ENCODE measurements around the gene NUDT4. TPM values are rescaled to one million over a fixed set of nuclear protein-coding genes. Genes with fewer than 3 reads are reported as not detected.

Gene NUDT4
- total and polyA plus RNA-seq, 2 of the 13 experiments (the other 11 are each of a cell fraction or from before 2014, with no cell fraction given) = 37.3 to 70.1 TPM

DNA sequence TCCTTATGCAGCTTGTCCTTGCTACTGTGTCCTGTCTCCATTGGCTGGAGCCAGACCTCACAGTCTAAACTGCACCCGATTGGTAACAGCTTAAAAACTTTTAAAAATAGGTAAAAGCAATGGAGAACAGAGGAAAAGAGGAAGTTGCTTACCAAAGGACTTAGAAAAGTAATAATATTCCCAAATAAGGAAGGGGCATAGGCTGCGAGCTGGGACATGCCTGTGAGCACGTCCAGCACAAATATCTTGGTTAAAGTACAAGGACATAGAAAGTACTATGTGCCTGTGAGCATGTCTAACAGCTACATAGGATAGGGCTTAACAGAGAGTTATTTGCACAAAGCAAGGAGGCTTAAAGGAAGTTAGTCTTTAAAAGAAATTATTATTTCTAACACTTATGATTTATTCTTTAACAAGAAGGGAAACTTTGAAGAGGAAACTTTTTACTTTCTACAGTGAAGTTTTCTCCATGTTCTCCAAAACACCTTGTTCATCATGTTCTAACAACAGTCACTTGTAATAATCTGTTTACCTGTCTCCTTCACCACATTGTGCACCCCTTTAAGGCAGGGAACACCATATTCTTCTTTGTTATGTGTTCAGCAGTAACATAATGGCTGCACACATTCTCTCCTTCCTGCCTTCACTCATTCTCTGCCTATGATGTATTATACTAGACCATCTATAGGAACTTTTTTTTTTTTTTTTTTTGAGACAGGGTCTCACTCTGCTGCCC, 73.9 kb downstream of the NUDT4 start (continued):
- TF ChIP-seq, protein P1, sequence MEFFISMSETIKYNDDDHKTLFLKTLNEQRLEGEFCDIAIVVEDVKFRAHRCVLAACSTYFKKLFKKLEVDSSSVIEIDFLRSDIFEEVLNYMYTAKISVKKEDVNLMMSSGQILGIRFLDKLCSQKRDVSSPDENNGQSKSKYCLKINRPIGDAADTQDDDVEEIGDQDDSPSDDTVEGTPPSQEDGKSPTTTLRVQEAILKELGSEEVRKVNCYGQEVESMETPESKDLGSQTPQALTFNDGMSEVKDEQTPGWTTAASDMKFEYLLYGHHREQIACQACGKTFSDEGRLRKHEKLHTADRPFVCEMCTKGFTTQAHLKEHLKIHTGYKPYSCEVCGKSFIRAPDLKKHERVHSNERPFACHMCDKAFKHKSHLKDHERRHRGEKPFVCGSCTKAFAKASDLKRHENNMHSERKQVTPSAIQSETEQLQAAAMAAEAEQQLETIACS (CRISPR knock-in tag; IDR thresholded peaks at IDR 0.05) = no peak
- TF ChIP-seq U2AF2 (IDR thresholded peaks at IDR 0.05; ENCODE audit: low read depth, low read length) (no peak), SOX5 (CRISPR knock-in tag; IDR thresholded peaks at IDR 0.05; ENCODE audit: borderline replicate concordance) (peak; percentile 55; the same call in 1 of the 2 replicates), EP300 (IDR thresholded peaks at IDR 0.05; ENCODE audit: low read depth in 2 of 2, low read length in 2 of 2) (peak in 1 of 2 experiments; percentile 36; a peak in 1 of 4 replicates), EP300 (CRISPR knock-in tag; IDR thresholded peaks at IDR 0.05; ENCODE audit: borderline replicate concordance) (no peak), ZNF292 (CRISPR knock-in tag; IDR thresholded peaks at IDR 0.05; ENCODE audit: borderline replicate concordance, low read depth) (no peak), KLF16 (CRISPR knock-in tag; IDR thresholded peaks at IDR 0.05) (no peak), SRSF9 (IDR thresholded peaks at IDR 0.05; ENCODE audit: borderline replicate concordance, insufficient read depth, low read depth, low read length, poor library complexity, severe bottlenecking) (no peak), ZBTB38 (CRISPR knock-in tag; IDR thresholded peaks at IDR 0.05) (no peak; the same call in 1 of the 2 replicates), HDAC2 (CRISPR knock-in tag; IDR thresholded peaks at IDR 0.05) (peak; percentile 68), CREB1 (IDR thresholded peaks at IDR 0.05) (no peak), CREB1 (CRISPR knock-in tag; IDR thresholded peaks at IDR 0.05) (peak; percentile 51; the same call in 1 of the 2 replicates), ZNF746 (CRISPR knock-in tag; IDR thresholded peaks at IDR 0.05) (no peak), ZNF350 (CRISPR knock-in tag; IDR thresholded peaks at IDR 0.05; ENCODE audit: borderline replicate concordance, low read depth) (no peak)
- TF ChIP-seq, protein P2, sequence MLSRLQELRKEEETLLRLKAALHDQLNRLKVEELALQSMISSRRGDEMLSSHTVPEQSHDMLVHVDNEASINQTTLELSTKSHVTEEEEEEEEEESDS (CRISPR knock-in tag; IDR thresholded peaks at IDR 0.05; ENCODE audit: borderline replicate concordance) = 0 out of 2 replicates have a peak, but pooled peaks have one; percentile 24
- TF ChIP-seq, protein P3, sequence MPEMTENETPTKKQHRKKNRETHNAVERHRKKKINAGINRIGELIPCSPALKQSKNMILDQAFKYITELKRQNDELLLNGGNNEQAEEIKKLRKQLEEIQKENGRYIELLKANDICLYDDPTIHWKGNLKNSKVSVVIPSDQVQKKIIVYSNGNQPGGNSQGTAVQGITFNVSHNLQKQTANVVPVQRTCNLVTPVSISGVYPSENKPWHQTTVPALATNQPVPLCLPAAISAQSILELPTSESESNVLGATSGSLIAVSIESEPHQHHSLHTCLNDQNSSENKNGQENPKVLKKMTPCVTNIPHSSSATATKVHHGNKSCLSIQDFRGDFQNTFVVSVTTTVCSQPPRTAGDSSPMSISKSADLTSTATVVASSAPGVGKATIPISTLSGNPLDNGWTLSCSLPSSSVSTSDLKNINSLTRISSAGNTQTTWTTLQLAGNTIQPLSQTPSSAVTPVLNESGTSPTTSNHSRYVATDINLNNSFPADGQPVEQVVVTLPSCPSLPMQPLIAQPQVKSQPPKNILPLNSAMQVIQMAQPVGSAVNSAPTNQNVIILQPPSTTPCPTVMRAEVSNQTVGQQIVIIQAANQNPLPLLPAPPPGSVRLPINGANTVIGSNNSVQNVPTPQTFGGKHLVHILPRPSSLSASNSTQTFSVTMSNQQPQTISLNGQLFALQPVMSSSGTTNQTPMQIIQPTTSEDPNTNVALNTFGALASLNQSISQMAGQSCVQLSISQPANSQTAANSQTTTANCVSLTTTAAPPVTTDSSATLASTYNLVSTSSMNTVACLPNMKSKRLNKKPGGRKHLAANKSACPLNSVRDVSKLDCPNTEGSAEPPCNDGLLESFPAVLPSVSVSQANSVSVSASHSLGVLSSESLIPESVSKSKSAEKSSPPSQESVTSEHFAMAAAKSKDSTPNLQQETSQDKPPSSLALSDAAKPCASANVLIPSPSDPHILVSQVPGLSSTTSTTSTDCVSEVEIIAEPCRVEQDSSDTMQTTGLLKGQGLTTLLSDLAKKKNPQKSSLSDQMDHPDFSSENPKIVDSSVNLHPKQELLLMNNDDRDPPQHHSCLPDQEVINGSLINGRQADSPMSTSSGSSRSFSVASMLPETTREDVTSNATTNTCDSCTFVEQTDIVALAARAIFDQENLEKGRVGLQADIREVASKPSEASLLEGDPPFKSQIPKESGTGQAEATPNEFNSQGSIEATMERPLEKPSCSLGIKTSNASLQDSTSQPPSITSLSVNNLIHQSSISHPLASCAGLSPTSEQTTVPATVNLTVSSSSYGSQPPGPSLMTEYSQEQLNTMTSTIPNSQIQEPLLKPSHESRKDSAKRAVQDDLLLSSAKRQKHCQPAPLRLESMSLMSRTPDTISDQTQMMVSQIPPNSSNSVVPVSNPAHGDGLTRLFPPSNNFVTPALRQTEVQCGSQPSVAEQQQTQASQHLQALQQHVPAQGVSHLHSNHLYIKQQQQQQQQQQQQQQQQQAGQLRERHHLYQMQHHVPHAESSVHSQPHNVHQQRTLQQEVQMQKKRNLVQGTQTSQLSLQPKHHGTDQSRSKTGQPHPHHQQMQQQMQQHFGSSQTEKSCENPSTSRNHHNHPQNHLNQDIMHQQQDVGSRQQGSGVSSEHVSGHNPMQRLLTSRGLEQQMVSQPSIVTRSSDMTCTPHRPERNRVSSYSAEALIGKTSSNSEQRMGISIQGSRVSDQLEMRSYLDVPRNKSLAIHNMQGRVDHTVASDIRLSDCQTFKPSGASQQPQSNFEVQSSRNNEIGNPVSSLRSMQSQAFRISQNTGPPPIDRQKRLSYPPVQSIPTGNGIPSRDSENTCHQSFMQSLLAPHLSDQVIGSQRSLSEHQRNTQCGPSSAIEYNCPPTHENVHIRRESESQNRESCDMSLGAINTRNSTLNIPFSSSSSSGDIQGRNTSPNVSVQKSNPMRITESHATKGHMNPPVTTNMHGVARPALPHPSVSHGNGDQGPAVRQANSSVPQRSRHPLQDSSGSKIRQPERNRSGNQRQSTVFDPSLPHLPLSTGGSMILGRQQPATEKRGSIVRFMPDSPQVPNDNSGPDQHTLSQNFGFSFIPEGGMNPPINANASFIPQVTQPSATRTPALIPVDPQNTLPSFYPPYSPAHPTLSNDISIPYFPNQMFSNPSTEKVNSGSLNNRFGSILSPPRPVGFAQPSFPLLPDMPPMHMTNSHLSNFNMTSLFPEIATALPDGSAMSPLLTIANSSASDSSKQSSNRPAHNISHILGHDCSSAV (CRISPR knock-in tag; IDR thresholded peaks at IDR 0.05; ENCODE audit: borderline replicate concordance) = no peak
- TF ChIP-seq, protein P4, sequence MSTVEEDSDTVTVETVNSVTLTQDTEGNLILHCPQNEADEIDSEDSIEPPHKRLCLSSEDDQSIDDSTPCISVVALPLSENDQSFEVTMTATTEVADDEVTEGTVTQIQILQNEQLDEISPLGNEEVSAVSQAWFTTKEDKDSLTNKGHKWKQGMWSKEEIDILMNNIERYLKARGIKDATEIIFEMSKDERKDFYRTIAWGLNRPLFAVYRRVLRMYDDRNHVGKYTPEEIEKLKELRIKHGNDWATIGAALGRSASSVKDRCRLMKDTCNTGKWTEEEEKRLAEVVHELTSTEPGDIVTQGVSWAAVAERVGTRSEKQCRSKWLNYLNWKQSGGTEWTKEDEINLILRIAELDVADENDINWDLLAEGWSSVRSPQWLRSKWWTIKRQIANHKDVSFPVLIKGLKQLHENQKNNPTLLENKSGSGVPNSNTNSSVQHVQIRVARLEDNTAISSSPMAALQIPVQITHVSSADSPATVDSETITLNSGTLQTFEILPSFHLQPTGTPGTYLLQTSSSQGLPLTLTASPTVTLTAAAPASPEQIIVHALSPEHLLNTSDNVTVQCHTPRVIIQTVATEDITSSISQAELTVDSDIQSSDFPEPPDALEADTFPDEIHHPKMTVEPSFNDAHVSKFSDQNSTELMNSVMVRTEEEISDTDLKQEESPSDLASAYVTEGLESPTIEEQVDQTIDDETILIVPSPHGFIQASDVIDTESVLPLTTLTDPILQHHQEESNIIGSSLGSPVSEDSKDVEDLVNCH (CRISPR knock-in tag; IDR thresholded peaks at IDR 0.05) = no peak

All from HepG2 (cell line).